ENCODE results near the gene LMO1.

The LMO1 gene

DNA sequence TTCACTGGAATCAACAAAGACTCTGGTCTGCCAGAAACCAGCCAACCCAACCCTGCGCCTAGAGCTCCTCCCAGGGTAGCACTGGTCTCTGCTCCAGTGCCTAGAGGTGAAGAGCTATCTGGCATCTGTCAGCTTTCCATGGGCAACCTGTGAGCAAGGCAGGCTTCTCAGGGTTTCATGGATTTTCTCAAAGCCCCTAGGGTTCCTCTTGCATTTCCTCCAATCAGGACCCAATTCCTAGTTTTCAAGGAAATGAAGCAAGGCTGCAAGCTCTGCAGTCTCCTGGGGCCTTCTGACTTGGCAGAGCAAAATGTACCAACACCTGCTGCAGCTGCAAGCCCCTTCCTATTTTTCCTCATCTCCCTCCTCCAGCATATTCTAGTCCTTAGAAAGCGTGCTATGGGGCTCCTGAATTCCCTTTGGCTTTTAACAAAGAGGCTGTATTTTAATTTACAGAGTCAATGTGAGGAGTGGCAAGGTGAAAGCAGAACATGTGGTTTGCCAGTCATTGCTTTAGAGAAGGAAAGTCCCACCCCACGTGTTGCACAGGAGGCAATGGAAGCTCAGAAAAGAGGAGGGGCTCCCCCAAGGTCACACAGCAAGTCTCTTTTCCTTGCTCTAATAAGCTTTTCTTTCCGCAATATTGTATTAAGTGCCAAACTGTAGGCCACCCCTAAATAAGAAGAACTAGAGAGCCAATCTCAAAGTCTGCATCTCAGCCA is 61.9 kb downstream of the LMO1 start:
- H3K4me3 Mint-ChIP-seq = no peak overlapping the region
- no peaks in the 10 kb centered on the region for H3K9me3 Mint-ChIP-seq
- H3K36me3 Mint-ChIP-seq = no peaks in the 10 kb centered on the region
- H3K4me1 Mint-ChIP-seq = peaks cover 2% of the 10 kb centered on the region
- H3K27ac Mint-ChIP-seq = no peak overlapping the region
- H3K27me3 Mint-ChIP-seq = peaks cover 18% of the 10 kb centered on the region

DNA sequence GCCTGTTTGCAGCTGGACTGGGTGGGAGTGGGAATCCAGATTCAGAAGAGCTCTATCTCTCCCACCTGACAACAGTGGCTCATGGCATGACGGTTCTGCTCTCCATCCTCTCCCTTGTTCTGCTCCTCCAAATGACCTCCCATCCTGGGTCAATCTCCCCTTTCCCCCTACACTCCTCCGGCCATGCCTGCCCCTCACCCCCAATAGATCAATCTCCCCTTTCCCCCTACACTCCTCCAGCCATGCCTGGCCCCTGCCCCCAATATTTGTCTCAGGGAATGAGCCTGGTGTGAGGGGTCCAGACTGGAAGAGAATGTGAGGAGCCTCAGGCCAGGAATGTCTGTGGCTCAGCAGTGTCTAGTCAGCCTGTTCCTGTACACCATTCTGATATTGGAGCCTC is 64.0 kb downstream of the LMO1 start:
- H3K36me3 Mint-ChIP-seq = no peaks in the 10 kb centered on the region
- no peaks in the 10 kb centered on the region for H3K4me1 Mint-ChIP-seq
- no peak overlapping the region for H3K27ac Mint-ChIP-seq
- H3K9me3 Mint-ChIP-seq = no peaks in the 10 kb centered on the region
- peaks cover 15% of the 10 kb centered on the region for H3K27me3 Mint-ChIP-seq
- no peak overlapping the region for H3K4me3 Mint-ChIP-seq

DNA sequence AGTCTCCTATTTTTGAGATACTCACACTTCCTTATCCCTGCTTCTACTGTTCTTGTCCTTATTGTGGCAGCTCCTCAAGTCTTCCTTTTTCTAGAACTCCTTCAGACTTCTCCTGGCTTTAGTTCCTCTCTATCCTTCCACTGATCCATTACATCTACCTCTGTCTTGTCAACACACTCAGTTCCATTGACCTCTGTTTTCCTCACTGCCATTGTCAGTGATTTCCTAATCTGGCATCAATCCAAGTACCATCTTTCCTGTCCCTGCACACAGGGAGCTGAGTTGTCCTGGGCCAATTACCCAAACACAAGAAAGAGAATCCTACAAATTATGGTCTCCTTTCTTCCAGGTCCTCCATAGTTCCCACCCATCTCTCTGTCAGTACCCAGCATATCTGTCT is 66.9 kb downstream of the LMO1 start:
- Mint-ChIP-seq H3K4me3 (no peak overlapping the region), H3K36me3 (no peaks in the 10 kb centered on the region), H3K27ac (no peak overlapping the region), H3K4me1 (no peaks in the 10 kb centered on the region), H3K27me3 (peaks cover 15% of the 10 kb centered on the region), H3K9me3 (no peaks in the 10 kb centered on the region)

DNA sequence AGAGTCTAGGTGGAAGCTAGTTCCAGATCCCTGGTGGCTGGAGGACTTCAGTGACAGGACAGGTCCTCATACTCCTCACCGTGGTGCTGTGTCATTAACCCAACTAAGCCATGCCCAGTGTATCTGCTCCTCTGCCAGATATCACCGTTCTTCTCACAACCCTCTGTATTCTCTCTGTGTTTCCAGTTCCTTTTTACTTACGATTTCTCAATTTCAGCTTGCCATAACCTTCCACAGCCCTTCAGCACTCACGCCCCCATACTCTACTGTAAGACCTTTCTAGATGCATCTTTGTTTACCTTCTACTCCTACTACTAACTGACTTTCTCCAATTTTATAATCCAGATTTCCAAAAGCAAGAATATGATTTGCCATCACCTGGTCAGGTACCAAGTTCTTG is 68.7 kb downstream of the LMO1 start:
- H3K4me1 Mint-ChIP-seq = no peaks in the 10 kb centered on the region
- H3K9me3 Mint-ChIP-seq = no peaks in the 10 kb centered on the region
- H3K36me3 Mint-ChIP-seq = no peaks in the 10 kb centered on the region
- no peak overlapping the region for H3K27ac Mint-ChIP-seq
- H3K4me3 Mint-ChIP-seq = no peak overlapping the region
- peaks cover 18% of the 10 kb centered on the region for H3K27me3 Mint-ChIP-seq

DNA sequence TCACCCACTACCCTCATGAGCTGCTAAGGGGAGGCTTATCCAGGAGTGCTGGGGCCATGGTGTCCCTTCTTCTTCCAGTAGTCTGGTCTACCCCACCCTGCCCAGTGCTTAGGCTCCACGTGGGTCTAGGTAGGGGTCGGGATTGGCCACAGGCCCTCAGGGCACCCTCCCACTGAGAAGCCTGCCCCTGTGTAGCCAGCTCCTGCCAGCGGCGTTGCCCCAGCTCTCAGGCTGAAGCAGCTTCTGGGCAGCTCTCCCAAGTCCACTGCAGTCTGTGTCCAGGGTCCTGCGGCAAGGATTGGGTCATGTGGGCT is 70.8 kb downstream of the LMO1 start:
- Mint-ChIP-seq H3K27me3 (peaks cover 13% of the 10 kb centered on the region), H3K27ac (no peak overlapping the region), H3K4me3 (no peak overlapping the region), H3K36me3 (no peaks in the 10 kb centered on the region), H3K4me1 (no peaks in the 10 kb centered on the region), H3K9me3 (no peaks in the 10 kb centered on the region)

DNA sequence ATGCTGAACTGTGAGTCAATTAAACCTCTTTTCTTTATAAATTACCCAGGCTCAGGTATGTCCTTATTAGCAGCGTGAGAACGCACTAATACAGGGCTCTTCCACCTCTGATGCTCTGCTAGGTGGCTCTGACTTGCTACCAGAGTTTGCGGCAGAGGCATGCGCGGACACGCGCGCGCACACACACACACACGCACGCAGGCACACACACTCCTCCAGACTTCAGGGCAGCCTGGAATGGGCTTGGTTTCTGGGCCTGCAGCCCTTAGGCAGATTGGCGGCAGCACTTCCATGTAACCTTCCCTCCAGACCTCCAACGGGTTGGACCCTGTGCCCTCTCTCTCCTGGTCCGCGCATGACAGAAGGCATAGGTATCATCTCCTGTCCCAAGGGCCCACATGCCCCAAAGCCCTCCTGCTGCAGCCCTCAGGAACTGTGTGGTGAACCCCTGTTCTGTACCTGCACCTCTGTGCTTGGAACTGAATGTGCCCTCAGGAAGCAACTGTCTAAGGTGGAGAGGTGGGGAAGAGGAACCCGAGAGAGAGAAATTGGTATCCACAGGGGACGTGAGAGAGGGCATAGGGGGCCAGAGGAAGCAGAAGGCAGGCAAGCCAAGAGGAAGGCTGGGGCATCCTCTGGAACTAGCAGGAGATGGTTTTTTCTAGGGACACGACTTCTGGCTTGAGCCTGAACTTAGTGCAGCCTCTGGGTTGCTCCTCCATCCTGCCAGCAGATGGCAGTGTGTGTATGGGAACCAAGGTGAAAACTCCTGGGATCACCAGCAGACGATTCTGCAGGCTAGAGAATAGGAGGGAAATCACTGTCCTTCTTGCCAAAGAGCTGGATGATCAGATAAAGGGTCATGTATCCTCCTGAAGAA is 71.4 kb downstream of the LMO1 start:
- no peak overlapping the region for H3K27ac Mint-ChIP-seq
- peaks cover 12% of the 10 kb centered on the region for H3K27me3 Mint-ChIP-seq
- H3K4me3 Mint-ChIP-seq = no peak overlapping the region
- H3K4me1 Mint-ChIP-seq = no peaks in the 10 kb centered on the region
- H3K36me3 Mint-ChIP-seq = no peaks in the 10 kb centered on the region
- no peaks in the 10 kb centered on the region for H3K9me3 Mint-ChIP-seq

DNA sequence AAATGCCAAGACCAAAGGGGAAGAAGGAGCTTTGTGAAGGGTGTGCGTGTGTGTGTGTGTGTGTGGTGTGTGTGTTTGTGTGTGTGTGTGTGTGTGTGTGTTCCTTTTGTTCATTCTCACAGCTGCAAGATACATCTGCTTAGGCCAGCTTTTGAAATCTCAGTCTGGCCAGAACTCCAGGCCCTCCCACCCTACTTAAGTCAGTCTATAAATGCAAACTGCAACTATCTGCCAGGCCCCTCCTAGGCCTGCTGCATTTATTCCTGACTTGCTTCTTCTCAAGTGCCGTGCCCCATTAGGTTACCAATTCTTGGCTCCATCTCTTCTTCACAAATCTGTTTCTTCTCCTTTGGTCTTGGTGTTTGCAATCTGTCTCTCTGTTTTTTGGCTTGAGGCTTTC is 73.2 kb downstream of the LMO1 start:
- Mint-ChIP-seq H3K27me3 (peaks cover 14% of the 10 kb centered on the region), H3K36me3 (no peaks in the 10 kb centered on the region), H3K27ac (no peak overlapping the region), H3K4me1 (no peaks in the 10 kb centered on the region), H3K9me3 (no peaks in the 10 kb centered on the region), H3K4me3 (no peak overlapping the region)

DNA sequence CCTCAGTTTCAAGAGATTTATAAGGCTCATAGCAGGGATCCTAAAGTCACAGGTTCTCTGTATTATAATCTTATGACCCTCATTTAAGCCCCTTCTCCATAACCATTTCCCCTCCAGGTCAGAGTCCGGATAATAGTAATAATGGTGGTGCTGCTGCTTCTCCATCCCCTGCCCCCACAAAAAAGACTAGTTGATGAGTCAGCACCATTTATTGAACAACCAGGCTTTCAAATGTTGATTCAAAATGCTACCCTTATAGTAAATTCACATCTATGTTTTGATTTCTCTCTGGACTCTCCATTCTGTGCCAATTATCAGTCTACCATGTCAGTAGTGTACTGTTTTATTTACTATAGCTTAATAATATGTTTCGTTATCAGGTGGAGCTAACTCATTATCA is 77.2 kb downstream of the LMO1 start:
- H3K9me3 Mint-ChIP-seq = no peaks in the 10 kb centered on the region
- no peaks in the 10 kb centered on the region for H3K36me3 Mint-ChIP-seq
- H3K4me1 Mint-ChIP-seq = no peaks in the 10 kb centered on the region
- H3K27ac Mint-ChIP-seq = no peak overlapping the region
- peaks cover 14% of the 10 kb centered on the region for H3K27me3 Mint-ChIP-seq
- no peak overlapping the region for H3K4me3 Mint-ChIP-seq

DNA sequence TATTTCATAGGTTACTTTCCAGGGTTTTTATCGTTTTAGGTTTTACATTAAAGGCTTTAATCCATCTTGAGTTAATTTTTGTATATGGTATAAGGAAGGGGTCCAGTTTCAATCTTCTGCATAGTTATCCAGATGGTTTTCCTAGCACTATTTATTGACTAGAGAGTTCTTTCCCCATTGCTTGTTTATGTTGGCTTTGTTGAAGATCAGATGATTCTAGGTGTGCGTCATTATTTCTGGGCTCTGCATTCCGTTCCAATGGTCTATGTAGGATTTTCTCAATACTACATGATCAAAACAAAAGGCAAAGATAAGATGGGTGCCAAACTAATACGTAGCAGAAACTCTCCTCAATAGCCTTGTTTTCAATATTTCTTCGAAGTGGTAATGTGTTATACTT is 80.6 kb downstream of the LMO1 start:
- Mint-ChIP-seq H3K4me3 (no peak overlapping the region), H3K4me1 (no peaks in the 10 kb centered on the region), H3K36me3 (no peaks in the 10 kb centered on the region), H3K27me3 (peaks cover 12% of the 10 kb centered on the region), H3K27ac (no peak overlapping the region), H3K9me3 (no peaks in the 10 kb centered on the region)

DNA sequence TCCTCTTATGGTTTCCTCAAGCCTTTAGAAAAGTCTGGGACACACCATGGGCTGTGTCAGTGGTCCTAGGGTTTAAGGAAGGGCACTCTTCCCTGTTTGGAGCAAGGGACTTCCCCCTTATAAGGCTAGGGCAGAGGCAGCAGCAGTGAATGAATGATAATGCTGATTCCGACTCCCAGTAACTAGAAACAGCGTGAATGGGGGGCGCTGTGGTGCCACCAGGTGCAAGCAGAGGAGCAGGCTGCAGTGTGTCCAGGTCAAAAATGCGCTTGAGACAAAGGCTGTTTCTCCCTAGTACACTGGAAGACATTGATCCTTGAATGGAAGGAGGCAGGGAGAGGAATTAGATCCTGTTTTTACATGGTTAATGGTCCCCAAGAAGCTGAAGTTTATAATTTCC is 83.2 kb downstream of the LMO1 start:
- H3K36me3 Mint-ChIP-seq = no peaks in the 10 kb centered on the region
- peaks cover 5% of the 10 kb centered on the region for H3K27me3 Mint-ChIP-seq
- no peak overlapping the region for H3K4me3 Mint-ChIP-seq
- no peaks in the 10 kb centered on the region for H3K4me1 Mint-ChIP-seq
- no peak overlapping the region for H3K27ac Mint-ChIP-seq
- no peaks in the 10 kb centered on the region for H3K9me3 Mint-ChIP-seq

DNA sequence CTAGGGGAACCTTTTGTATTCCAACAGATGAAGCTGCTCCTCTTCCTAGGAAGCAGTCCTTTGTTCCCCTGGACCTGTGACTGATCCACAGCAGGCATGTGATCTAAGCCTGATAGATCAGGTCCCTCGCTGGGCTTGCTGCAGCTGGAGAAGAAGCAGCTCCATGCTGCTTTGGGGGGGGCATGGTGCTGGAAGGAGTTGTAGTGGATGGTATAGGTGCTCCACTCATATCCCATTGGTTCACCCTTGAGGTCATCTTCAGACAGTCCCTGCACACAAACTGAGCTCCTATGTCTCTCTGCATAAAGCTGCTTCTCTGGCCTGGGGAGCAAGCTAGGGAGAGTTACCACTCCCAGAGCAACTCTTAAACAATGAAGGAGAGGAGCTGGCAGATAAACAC is 85.4 kb downstream of the LMO1 start:
- peaks cover 4% of the 10 kb centered on the region for H3K27me3 Mint-ChIP-seq
- no peaks in the 10 kb centered on the region for H3K4me1 Mint-ChIP-seq
- no peak overlapping the region for H3K27ac Mint-ChIP-seq
- H3K36me3 Mint-ChIP-seq = no peaks in the 10 kb centered on the region
- no peaks in the 10 kb centered on the region for H3K9me3 Mint-ChIP-seq
- H3K4me3 Mint-ChIP-seq = no peak overlapping the region

DNA sequence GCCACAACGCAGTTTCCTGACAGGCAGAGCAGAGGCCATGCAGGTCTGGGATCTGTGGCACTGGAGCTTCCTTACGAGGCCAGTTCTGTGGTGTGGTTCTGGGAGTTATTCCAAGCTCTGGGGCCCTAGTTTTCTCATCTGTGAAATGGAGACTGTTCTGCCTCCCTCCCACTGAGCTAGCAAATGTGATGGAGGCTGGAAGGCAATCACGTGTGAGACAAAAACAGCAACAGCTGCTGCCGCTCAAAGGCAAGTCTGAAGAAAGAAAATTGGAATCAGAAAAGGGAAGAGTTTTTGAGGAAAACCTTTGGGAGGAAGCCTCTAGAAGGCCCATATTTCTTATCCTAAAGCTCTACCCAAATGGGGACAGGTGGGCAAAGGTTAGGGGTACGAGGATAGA is 86.5 kb downstream of the LMO1 start:
- Mint-ChIP-seq H3K27me3 (peaks cover 7% of the 10 kb centered on the region), H3K27ac (no peak overlapping the region), H3K4me3 (no peak overlapping the region), H3K4me1 (no peaks in the 10 kb centered on the region), H3K36me3 (no peaks in the 10 kb centered on the region), H3K9me3 (no peaks in the 10 kb centered on the region)

Measured in activated naive CD4-positive, alpha-beta T cell treated with anti-CD3 and anti-CD28 coated beads, Interleukin-2, amount 50 U/mL, for 24 hours (primary cell).